LHCN-M2 (cell line): ENCODE measurements around the gene PPCS. TPM values are rescaled to one million over a fixed set of nuclear protein-coding genes. Genes with fewer than 3 reads are reported as not detected.

ENCODE experiments used
- total RNA-seq: library from RNA; depleted of rRNA; stranded (reverse); fragments of >200 nt; gene quantifications from 2 replicates; pipeline ENCODE4 v1.2.3, GENCODE V29; 2014; rRNA removed

Gene PPCS
- total RNA-seq, 1 experiment from 2014 or later = 51.8 TPM

Other genes with a start within 250 kb of the PPCS start
- gene FOXJ3, start 121.3 kb upstream of the PPCS start, total RNA-seq = 33.4 and 34.0 TPM in 2 replicates
- gene RIMKLA, start 75.8 kb upstream of the PPCS start, total RNA-seq = not detected in 2 replicates
- not detected in 2 replicates for gene ZMYND12, start 521 bp upstream of the PPCS start, total RNA-seq
- gene CCDC30, start 6.7 kb downstream of the PPCS start, total RNA-seq = 0.17 and 0.38 TPM in 2 replicates
- 47.6 and 57.6 TPM in 2 replicates for gene PPIH, start 201.9 kb downstream of the PPCS start, total RNA-seq
- gene YBX1, start 225.9 kb downstream of the PPCS start, total RNA-seq = 1,026 and 1,116 TPM in 2 replicates